GM19025 (cell line): ENCODE data around the gene AMMECR1.

Experiments used
- ATAC-seq: cut with Tn5 transposase; IDR thresholded peaks from one replicate; pipeline ENCODE4 v1.9.1; 2021; ENCODE audit warnings: mild to moderate bottlenecking, low read depth, moderate library complexity; ENCODE audit not compliant: unreplicated experiment

AMMECR1 gene

DNA sequence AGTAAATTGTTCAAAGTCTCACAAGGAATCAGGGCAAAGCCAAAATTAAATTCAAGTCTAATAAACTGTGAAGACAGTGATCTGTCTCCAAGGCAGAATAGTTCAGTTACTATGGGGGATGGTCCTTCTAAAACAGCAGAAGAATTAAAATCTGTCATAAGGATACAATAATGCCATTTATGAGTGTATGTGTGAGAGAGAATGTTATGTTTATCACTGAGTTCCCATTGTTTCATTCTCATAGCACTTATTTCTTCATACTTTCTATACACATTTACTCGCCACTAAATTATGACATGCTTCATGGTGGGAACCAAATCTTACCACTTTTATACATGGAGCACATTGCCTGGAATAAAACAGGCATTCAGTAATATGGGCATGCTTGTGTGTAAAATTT, 102.5 kb downstream of the AMMECR1 start:
- ATAC-seq, result no peak

DNA sequence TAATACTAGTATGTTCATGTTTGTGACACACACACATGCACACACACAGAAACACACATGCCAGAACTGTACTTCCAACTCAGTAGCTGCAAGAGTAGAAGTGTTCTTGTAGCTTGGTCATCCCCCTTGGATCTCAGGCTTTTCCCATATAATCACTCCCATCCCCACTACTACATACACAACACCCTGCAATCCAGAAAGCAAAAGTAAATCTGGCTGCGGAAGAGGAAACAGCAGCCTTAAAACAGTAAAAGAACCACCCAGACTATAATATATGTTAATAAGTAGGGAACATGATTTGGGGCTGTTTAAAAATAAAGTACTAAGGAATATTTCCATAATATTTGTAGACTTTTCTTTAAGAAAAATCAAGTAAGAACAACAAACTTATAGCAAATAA, 103.2 kb downstream of the AMMECR1 start:
- no peak for ATAC-seq

DNA sequence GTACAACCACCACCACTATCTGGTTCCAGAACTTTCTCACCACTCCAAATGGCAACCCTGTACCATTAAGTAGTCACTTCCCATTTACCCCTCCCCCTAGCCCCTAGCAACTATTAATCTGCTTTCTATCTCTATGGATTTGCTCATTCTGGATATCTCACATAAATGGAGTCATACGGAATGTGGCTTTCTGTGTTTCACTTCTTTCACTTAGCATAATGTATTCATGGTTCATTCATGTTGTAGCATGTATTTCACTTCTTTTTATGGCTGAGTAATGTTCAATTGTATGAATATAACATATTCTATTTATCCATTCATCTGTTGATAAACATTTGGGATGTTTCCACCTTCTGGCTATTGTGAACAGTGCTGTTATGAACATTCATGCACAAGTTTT, 104.7 kb downstream of the AMMECR1 start:
- ATAC-seq, result no peak

DNA sequence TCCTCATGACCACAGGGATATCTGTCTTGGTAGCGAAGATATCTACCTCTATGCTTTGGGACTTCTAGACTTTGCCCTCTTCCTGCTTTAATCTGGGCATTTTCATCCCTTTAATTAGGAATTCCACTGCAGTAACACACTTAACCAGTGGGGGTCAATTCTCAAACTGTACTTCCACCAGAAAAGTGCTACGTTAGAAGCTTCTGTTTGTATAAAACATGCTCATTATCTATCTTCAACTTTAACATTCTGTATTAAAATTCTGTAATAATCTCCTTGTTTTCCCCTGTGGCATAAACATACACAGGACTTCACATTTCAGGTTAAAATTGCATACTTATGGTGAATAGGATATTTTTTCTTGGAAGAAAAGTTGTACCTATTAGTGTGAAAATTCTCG, 105.6 kb downstream of the AMMECR1 start:
- no peak for ATAC-seq

DNA sequence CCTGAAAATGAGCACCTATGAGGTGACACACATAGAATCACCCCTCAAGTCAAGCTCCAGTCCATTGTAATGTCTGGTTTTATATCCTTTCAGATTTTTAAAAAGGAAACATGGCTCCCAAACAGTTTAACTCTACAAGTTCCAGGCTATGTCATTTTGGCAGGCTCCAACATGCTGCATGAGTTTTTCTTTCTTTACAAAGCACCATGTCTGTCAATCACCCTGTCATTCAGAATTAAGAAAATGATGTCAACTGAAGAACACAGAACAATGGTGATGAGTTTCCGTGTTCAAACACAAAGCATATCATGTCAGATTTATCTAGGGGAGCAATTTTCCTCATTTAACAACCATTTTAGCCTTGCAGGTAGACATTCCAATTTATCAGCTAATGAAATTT, 106.5 kb downstream of the AMMECR1 start:
- no peak for ATAC-seq

DNA sequence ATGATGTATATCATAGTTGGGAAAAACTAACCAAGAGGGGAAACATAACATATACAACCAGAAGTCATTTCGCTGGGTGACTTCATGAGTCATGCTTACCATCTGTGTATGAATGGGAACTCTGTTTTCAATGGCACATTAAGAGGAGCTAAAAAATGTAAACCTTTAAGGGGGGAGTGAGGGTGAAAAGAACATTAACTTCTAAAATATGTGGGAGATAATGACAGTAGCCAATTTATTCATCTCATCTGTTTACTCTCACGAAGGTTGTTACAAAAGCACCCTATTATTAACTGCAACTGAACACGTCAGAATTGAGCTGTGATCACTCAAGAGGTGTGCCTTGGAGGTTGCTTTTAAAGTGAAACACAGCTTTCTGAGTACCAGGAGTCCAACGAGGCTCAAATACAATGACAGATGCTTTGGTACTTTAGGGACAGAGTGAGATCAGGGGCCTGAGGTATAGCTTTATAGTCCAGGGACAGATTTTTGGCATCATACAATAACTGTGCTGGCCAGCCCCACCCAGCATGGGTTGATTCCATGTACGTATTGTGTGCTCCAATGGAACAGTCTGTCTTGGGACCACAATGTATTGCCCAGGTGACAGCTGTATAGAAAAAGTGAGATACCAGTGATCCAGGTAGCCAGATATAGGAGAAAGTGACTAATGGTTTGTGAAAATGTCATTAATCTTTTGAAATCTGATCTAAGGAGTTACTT, 107.3 kb downstream of the AMMECR1 start:
- no peak for ATAC-seq

DNA sequence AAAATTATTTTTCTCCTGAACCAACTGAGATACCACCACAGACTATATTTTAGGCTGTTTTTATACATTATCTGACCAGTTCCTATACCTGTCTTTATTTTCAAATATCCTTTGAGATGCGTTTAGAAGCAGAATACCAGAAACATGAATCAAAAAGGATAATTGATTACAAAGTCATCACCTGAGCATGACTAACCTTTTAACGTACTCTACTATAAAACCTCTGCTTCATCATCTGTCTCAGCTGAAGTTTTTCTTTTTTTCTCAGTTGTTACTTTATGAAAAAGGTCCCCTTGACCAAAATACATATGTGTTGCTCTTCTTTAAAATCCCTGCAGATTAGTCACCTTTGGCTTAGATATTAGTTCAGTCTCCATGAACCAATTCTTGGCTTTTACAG, 109.8 kb downstream of the AMMECR1 start:
- ATAC-seq, result no peak

DNA sequence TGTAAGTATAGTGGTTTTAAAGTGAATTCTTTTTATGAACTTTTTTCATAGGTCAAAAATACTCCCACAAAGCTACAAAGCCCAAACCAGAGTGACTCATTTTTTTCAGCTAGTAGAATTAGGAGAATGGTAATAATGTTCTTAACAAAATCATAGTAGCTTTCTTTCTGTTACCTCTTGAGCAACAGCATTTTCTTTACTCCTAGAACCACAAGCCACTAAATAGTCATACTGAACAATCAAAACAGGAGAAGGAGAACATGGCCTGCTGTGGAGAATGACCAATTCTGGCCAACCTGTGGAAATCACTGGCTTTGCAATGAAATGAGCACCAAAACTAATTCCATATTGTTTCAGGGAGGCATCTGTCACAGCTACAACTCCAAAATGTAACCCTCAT, 112.9 kb downstream of the AMMECR1 start:
- no peak for ATAC-seq

DNA sequence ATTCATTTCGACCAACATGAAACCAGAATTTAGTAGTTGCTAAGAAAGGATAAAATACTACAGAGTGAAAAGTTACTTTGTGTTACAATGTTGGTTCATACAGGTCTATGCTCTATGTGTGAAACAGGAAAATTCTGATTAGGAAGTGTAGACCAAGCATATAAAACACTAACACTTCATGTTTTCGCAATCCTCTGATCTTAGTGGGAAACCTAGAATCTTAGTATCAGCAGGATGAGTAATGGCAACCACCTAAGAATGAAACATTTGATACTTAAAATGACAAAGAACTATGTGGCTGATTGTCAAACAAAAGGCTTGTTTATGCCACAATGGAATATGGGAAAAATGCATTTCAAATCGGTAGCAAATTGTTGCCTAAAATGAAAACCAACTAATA, 116.1 kb downstream of the AMMECR1 start:
- no peak for ATAC-seq

DNA sequence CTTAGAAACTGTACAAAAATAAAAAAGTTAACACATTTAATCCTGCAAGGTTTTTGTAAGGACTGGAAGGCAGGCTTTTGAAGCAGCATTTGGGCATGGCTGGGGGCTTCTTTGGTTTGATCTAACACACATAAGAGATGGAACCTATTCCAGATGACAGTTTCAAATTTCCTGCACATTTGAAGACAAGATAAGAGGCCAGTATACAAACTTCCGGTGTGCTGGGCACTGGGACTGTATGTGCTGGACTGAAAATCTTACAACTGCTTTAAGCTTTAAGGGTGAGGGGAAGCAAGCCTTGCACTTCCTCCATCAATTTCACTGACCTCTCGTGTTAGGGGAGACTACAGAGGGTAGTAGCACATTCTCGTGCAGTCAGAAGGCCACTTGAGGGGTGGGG, 122.9 kb downstream of the AMMECR1 start:
- ATAC-seq, result no peak

DNA sequence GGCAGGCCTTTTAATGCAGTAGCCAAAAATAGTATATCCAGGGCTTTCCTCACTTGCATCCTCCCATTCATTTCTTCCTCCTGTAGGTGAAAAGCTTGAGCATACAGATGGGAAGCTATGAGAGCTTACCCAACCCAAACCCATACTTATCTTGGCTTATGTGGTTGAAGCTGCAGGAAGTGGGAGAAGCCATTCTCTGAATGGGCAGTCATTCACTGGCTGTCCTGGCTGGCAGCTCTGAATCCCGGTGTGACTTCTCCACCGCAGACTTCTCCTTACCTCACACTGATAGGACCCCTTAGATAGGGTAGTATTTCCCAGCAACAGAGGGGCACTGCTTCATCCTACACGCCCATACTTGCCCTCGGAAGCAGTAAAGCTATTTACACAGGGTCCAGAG, 125.4 kb downstream of the AMMECR1 start:
- no peak for ATAC-seq

DNA sequence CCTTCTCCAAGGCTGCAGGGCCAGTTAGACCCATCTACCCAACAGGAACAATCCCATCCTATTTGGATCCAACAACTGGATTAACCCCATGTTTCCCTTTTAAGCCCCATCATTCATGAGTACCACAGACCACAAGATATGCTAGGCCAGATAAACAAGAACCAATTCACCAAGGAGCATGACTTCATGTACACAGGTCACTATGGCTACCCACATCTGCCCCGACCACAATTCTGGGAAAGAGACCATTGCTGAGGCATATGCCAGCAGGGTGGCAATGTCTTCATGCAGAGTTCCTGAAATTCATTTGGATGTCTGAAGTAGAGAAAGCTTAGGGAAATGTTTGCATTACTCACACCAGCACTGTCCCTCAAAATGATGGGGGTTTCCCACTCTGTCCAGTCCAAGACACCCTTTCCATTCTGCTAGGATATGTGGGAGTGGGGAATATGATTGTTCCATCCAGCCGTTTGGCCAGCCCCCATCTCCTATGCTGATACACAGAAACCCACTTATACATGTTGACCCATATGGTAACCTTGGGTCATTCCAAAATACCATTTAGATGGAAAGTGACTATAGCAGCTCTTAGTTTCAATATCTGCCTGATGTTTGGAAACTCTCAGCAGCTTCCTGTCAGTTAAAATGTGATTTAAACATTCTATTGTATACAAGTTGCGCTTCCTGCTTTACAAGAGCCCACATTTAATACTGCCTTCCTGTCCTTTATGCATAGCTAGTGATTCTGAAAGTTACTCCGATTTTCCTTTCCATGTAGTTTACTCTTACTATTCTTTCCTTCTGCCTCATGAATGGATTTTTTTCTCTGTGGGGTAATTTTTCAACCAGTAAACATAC, 129.0 kb downstream of the AMMECR1 start:
- no peak for ATAC-seq

DNA sequence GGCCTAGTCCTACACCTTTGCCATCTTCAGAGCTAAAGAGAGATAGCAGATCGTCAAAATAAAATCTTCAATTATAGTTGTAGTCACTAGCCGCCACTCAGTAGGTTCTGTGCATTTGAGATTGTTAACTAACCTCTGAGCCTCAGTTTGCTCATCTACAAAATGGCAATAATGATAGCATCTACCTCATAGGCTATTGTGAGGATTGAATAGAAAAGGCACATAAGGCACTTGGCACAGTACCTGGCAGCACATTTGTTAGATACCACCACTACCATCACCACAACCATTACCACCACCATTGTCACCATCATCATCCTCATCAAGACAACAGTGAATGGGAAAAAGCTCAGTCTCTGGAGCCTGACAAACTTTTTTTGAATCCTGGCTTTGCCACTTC, 134.6 kb downstream of the AMMECR1 start:
- no peak for ATAC-seq

DNA sequence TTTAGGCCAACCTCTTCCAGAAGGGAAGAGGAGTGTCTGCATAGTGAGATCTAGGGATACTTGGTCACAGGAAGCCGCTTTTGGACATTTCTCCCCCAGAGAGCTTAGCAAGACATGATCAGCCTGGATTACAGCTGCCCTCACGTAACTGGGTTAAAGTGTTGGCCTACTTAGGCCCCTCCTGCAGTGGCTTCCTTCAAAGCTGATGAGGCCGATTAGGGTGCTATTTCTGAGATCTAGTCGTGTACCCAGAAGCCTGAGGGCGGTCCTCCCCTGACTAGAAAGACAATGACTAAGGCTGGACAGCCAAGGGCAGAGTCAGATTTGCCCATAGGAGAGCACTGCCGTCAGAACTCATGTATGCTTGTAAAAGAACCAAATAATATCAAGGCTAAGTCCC, 135.0 kb downstream of the AMMECR1 start:
- ATAC-seq, result no peak

DNA sequence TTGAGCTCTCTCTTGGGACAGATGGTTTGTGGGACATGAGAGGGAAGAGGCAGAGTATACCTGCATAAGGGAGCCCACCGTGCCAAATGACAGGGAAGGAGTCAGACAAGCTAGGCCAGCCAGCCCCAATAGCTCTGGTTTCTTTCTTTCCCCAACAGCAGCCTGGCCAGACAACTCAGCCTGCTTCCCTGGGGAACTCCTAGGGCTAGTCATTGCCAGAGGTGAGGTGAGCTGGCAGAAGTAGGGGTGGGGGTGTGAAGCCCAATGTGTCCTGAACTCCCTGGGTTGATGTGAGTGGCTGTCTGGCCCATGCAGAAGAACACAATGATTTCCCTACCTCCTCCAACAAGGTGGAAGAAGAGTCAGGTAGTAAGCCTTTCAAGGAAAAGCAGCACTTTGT, 135.5 kb downstream of the AMMECR1 start:
- ATAC-seq, result peak; percentile 36

DNA sequence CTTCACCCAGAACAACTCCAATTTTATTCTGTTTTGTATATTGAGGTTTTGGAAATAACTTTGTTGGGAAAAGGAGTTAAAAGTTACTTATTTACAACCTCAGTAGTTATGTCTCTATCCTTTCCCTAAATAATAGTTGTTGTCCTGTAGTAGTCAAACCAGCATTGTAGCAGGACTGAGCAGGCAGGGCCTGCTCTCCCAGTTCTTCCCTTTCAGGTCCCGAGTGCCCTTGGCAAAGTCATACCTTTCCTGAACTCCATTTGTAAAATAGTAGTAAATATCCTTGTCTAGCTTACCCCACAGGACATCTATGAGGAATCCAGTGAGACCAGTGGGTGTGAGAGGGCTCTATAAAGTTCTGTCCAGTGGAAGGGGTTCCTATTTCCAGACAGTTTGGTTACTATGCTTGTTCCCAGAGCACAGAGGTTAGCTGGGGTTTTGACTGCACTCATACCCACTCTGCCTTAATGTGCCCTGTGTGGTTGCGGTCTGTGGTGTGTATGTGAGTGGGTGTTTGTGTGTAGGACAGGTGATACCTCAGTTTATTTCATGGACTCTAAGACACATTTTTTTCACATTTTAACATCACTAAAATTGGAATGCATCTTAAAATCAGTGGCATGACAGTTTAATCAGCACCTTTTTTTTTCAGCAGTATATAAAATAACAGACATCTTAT, 136.3 kb downstream of the AMMECR1 start:
- ATAC-seq, result no peak

DNA sequence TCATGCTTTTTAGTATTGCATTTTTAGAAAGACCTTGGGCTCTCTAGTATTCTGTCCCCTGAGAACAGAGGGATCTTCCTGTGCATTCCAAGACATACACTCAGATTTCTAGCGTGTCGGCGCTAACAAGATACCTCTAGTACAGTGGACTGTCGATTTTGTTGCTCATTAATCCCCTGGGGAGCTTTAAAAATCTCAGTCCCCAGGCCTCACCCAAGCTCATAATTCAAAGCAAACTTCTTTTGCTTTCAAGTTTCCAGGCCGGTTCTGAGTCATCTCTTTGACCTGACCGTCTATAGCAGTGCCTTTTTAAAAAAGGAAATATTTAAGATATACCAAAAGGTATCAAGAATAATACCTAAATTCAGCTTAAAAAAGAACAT, 137.0 kb downstream of the AMMECR1 start:
- peak; percentile 68 for ATAC-seq

DNA sequence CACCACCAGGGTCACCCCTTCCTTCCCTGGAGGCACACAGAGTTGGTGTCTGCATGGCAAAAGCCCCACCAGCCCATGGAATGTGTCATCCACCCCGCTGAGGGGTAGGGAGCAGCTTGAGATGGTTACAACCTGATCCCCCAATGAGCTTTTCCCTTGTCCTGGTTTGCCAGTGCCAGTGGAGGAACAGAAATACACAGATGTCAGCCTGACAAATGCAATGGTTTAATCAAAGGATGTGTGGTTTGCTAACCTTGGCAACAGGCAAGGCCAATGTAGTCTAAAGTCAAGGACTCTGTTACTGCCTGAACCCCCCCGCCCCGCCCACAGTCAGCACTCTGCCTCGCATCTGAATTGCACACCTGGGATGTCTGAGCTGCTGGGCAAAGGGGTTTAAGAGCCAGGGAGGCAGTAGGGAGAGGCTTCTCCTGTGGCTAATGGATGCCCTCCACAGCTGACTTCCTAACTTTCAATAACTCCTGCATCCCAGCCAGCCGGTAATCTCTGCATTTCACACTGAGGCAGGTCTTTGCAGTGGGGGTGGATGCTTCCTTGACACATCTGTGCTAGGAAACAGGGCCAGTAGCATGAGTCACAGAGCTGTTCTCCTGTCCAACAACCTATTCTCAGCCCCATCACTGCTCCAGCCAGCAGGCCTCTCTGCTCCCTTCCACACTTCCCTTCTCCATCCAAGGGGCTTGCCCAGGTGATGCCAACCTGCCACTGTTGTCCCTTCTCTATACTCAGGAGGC, 137.5 kb downstream of the AMMECR1 start:
- ATAC-seq, result peak; percentile 25

DNA sequence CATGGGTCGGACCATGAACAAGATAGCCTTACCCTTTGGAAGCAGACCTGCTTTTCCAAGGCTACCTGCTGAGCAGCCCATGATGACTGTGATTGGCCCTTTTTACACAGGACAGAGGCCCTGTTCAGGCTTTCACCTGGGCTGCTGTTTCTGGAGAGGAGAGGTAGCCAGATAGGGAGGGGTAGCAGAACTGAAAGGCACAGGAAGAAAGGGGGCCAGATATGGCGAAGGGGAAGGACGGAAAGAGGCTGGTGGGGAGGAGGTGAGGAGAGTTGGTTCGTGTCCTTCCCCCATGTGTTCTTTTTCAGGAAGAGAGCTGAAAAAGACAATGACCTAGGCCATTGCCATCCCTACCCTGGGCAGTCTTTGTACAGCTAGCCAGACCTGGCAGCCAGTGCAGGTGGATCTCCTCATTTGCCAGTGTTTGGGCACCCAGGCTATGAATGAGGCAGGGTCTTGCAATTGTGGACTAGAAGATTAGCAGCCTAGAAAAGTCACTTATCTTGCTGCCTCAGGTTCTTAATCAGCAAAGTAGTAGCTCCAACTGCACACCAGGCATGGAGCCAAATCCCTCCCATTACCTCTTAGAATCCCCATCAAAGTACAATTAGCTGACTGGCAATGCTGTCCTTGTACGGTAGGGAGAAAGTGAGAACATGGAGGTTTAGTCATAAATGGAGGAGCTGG, 139.6 kb downstream of the AMMECR1 start:
- ATAC-seq, result no peak

DNA sequence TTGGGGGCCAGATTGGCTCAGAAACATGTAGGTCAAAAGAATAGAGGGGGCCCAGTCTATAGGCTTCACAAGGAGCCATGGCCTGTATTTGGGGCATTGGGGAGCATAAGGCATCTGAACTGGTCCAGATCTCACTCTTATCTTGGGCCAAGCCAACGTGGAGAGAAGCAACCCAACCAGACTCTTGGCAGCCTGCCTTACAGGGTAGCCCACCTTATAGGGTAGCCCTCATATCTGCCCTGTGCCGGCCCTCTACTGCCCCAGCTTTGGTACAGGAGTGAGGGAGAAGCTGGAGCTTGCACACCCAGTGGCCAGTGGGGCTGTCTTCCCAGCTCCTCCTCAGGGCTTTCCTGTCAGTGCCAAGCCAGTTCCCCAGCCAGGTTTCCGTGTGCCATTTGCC, 142.2 kb downstream of the AMMECR1 start:
- no peak for ATAC-seq
